Stomach (tissue), 9 donors: ENCODE measurements around the gene SEPTIN5. TPM values are rescaled to one million over a fixed set of nuclear protein-coding genes. Genes with fewer than 3 reads are reported as not detected.
A peak's percentile ranks its signal among the peaks of the same experiment; 100 is the strongest.

Experiments used
- DNase-seq, 2 donors: peaks; one replicate each; pipeline versions ENCODE4 v3.0.0 to v3.0.0-alpha.2; 2013 to 2019
- H3K27ac ChIP-seq, 5 donors: fragments of 200-600 bp in 4 of 5; sonication (generic) in 4 of 5; one replicate each; pipeline ENCODE4 v1.5.1; 2013 to 2019; ENCODE audit warnings: mild to moderate bottlenecking in 1 of 5, moderate library complexity in 1 of 5
- H3K27me3 ChIP-seq, 3 donors: fragments of 200-600 bp; sonication (generic); one replicate each; pipeline ENCODE4 v1.5.1; 2017 to 2019; ENCODE audit warnings: mixed run types in 1 of 3
- H3K36me3 ChIP-seq, 4 donors: fragments of 200-600 bp; sonication (generic); 1 replicate in 3 of 4; 2 replicates in 1 of 4; pipeline ENCODE4 v1.5.1; 2016 to 2019
- H3K4me1 ChIP-seq, 4 donors: fragments of 200-600 bp; sonication (generic); one replicate each; pipeline ENCODE4 v1.5.1; 2016 to 2019
- H3K4me3 ChIP-seq, 4 donors: fragments of 200-600 bp; sonication (generic) in 3 of 4; one replicate each; pipeline ENCODE4 v1.5.1; 2016 to 2019; ENCODE audit warnings: mild to moderate bottlenecking in 1 of 4
- H3K9me3 ChIP-seq, 4 donors: fragments of 200-600 bp; sonication (generic); one replicate each; pipeline ENCODE4 v1.5.1; 2016 to 2019
- CTCF ChIP-seq, 7 experiments: fragments of 450-650 bp in 4 of 7; fragments of 200-600 bp in 3 of 7; sonication (generic) in 3 of 7; IDR thresholded peaks; one replicate each; pipeline ENCODE4 v1.5.1; 2016 to 2019; ENCODE audit warnings: antibody characterized with exemption in 7 of 7, control low read depth in 2 of 7, mild to moderate bottlenecking in 1 of 7
- EP300 ChIP-seq: sonication (generic); formaldehyde crosslinking; IDR thresholded peaks from one replicate; pipeline ENCODE4 v1.6.1; 2017; ENCODE audit warnings: antibody characterized with exemption
- POLR2A ChIP-seq, 4 donors: fragments of 450-650 bp; IDR thresholded peaks; one replicate each; pipeline ENCODE4 v1.6.1; 2016; ENCODE audit warnings: antibody characterized with exemption in 4 of 4, control low read depth in 2 of 4, mild to moderate bottlenecking in 1 of 4, moderate library complexity in 1 of 4
- POLR2AphosphoS5 ChIP-seq, 3 donors: sonication (generic); formaldehyde crosslinking; IDR thresholded peaks; one replicate each; pipeline ENCODE4 v1.6.1; 2016; ENCODE audit warnings: antibody characterized with exemption in 3 of 3
- WGBS, 5 donors: extraction: QIAGEN DNeasy Blood & Tissue Kit in 3 of 5; methylation state at CpG; one replicate each; pipeline versions ENCODE4 v1.1.5 to v1.1.7; 2013 to 2018; 5-methylcytosine and 5-hydroxymethylcytosine counted together
- intact Hi-C: fragments of 100-400 bp; cut with DNase I; formaldehyde crosslinking; loops from one replicate; pipeline ENCODE4 v1.15.1; 2023; ENCODE audit warnings: low total_unique reads
- polyA plus RNA-seq, 3 donors: library from polyadenylated mRNA; stranded (reverse); fragments of 200-250 nt; gene quantifications; one replicate each; pipeline ENCODE4 v1.2.3, GENCODE V29; 2013
- total RNA-seq, 5 donors: library from RNA; depleted of rRNA; stranded (reverse); fragments of >200 nt; gene quantifications; one replicate each; pipeline versions ENCODE4 v1.1.0 to v1.2.3, GENCODE V29; 2014 to 2016
- donor health status: healthy with polysubstance abuse.
- donor health status: Bipolar disorder and iron deficiency.
- donor health status: healthy.

The SEPTIN5 gene
- total and polyA plus RNA-seq, 8 donors: 1.2 to 38.8 (median 12.5) TPM

- H3K9me3 ChIP-seq: no peaks in the 10 kb centered on the region
- H3K4me1 ChIP-seq: peaks cover 0 to 14% (median 6%) of the 10 kb centered on the region in 4 donors
- TF ChIP-seq POLR2AphosphoS5 (IDR thresholded peaks at IDR 0.05) (no peak), CTCF (IDR thresholded peaks at IDR 0.05) (no peak), EP300 (no peak), POLR2A (IDR thresholded peaks at IDR 0.05) (no peak)
- H3K4me3 ChIP-seq: no peak overlapping the region
- DNase-seq: peak in 1 of 2 donors; percentile 52
- H3K27me3 ChIP-seq: peaks cover 0 to 27% (median 5%) of the 10 kb centered on the region in 3 donors
- H3K27ac ChIP-seq: no peak overlapping the region
- no peaks in the 10 kb centered on the region for H3K36me3 ChIP-seq
- intact Hi-C loops: no loop called here
- 41 to 58% (median 46%) methylated on average over 18 to 22 of the region's 22 CpGs for WGBS, 5 donors
These were observed 26.6 kb upstream of the SEPTIN5 start for GRCh38 chr22:19687561-19688300.

DNA sequence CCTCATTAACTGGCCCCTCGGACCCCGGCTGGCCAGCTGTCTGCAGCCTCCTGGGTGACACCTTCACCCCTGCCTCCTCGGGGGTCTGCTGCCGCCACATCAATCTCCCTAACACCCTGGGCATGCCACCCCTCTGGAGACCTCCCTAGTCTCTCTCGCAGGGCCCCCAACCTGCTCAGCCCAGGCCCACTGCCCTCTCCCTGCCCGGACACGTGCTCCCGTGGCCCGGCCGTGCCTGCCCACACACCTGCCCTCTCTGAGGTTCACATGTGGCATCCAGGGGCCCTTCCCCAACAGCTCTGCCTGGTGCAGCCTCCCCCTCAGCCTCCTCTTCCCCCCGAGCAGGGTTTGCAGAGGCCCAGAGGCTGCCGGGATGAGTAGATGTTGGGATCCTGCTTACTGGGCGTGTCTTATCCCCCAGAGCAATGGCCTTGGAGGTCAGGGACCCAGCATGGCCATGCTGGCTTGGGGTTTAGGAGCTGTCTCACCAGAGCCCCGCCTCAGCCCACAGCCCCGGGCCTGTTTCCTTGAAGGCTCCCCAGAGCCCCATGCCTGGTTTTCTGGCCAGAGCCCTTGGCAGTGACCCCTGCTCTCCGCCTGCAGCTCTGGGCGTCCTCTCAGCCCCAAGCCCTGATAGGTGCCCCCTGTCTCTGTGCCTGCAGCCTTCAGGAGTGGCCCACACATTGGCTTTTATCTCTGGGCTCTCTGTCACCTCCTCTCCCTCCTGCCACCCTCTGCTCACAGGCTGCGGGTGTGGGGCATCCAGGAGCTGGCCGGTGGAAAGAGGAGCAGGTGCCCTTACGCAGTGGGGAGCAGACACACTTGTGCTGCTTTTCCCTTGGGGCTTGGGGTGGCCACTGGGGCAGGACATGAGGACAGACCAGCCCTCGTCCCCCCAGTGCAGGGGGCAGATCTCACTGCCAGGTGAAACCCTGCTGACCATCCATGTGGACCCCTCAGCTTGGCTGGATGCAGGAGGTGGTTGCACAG is 25.7 kb upstream of the SEPTIN5 start:
- Histone ChIP-seq H3K4me1 (peaks cover 0 to 14% (median 6%) of the 10 kb centered on the region in 4 donors), H3K9me3 (no peaks in the 10 kb centered on the region), H3K27me3 (peaks cover 0 to 27% (median 5%) of the 10 kb centered on the region in 3 donors), H3K4me3 (no peak overlapping the region), H3K36me3 (no peaks in the 10 kb centered on the region), H3K27ac (no peak overlapping the region)
- TF ChIP-seq CTCF (IDR thresholded peaks at IDR 0.05) (no peak), POLR2A (IDR thresholded peaks at IDR 0.05) (no peak), EP300 (no peak), POLR2AphosphoS5 (IDR thresholded peaks at IDR 0.05) (no peak)
- intact Hi-C loops: no loop called here
- DNase-seq: no peak
- 69 to 76% (median 71%) methylated on average over 17 to 21 of the region's 21 CpGs for WGBS, 5 donors

DNA sequence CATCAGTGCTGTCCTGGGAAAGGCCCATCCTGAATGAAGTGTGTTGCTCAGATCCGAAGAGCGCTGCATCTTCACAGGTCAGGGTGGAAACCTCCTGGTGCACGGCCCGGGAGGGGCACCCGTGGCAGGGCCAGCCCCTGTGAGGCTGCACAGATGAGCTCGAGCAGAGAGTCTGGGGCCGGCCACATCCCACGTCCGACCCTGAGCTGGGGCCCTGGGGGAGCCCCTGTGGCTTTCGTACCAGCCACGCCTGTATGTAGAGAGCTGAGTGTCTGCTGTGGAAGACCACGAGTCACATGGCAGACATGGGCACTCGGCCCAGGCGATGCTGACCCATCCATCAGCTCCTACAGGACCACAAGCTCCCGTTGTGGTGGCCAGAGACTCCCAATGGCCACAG is 24.9 kb upstream of the SEPTIN5 start:
- intact Hi-C loops: no loop called here
- H3K4me1 ChIP-seq: peaks cover 0 to 14% (median 6%) of the 10 kb centered on the region in 4 donors
- no peaks in the 10 kb centered on the region for H3K36me3 ChIP-seq
- 75 to 79% (median 77%) methylated on average over 12 to 15 of the region's 15 CpGs for WGBS, 5 donors
- peaks cover 0 to 27% (median 5%) of the 10 kb centered on the region in 3 donors for H3K27me3 ChIP-seq
- TF ChIP-seq CTCF (IDR thresholded peaks at IDR 0.05): no peak
- no peak for TF ChIP-seq POLR2A (IDR thresholded peaks at IDR 0.05)
- TF ChIP-seq EP300: no peak
- TF ChIP-seq POLR2AphosphoS5 (IDR thresholded peaks at IDR 0.05): no peak
- DNase-seq: no peak
- H3K27ac ChIP-seq: no peak overlapping the region
- H3K4me3 ChIP-seq: no peak overlapping the region
- no peaks in the 10 kb centered on the region for H3K9me3 ChIP-seq

- 50 to 63% (median 56%) methylated on average over 9 of the region's 9 CpGs for WGBS, 5 donors
- no peak for TF ChIP-seq POLR2A (IDR thresholded peaks at IDR 0.05)
- TF ChIP-seq EP300: no peak
- TF ChIP-seq POLR2AphosphoS5 (IDR thresholded peaks at IDR 0.05): no peak
- no peak for TF ChIP-seq CTCF (IDR thresholded peaks at IDR 0.05)
- peaks cover 0 to 27% (median 5%) of the 10 kb centered on the region in 3 donors for H3K27me3 ChIP-seq
- peak overlapping the region in 3 of 4 donors; percentile 8 to 18 (median 12) for H3K4me3 ChIP-seq
- intact Hi-C loops: no loop called here
- no peak overlapping the region for H3K27ac ChIP-seq
- H3K36me3 ChIP-seq: no peaks in the 10 kb centered on the region
- H3K4me1 ChIP-seq: peaks cover 0 to 14% (median 6%) of the 10 kb centered on the region in 4 donors
- no peak for DNase-seq
- H3K9me3 ChIP-seq: no peaks in the 10 kb centered on the region
These were observed 23.1 kb upstream of the SEPTIN5 start for GRCh38 chr22:19691007-19691720.
